ENCODE results near the gene LAPTM5.

The LAPTM5 gene

DNA sequence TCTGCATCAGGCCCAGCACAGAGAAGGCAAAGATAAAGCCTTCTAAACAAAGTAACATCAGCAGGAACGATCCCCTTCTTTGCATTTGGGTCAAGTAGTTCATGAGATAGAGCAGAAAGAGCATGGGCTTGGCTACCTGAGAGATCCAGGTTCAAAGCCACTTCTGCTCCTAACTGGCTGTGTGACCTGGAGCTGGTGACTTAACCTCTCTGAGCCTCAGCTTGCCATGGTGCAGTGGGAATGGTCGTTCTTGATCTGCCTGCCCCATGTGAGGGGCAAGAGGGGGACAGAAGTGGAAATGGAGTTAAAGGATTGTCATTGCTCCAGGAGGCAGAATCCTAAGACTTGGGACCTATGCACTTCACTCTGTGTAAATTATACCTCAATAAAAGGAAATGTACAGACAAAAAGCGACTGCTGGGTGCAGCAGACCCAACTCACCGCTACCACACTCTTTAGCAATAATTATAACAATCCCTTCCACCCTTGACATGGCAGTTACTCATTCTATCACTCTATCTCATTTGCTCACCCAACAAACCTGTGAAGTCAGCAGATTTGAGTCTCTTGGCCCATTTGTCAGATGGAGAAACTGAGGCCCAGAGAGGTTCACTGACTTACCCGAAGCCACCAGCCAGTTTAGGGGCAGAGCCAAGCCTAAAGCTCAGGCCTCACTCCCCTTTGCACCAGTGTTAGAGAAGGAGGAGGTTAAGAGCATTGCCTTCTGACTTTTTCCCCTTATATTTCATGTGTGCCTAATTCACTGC is 32.7 kb downstream of the LAPTM5 start:
- no peak for DNase-seq (ENCODE audit: insufficient read length, low spot score)
- no peak for TF ChIP-seq POLR2A (IDR thresholded peaks at IDR 0.05; ENCODE audit: low read depth, low read length)
- FAIRE-seq = no peak

DNA sequence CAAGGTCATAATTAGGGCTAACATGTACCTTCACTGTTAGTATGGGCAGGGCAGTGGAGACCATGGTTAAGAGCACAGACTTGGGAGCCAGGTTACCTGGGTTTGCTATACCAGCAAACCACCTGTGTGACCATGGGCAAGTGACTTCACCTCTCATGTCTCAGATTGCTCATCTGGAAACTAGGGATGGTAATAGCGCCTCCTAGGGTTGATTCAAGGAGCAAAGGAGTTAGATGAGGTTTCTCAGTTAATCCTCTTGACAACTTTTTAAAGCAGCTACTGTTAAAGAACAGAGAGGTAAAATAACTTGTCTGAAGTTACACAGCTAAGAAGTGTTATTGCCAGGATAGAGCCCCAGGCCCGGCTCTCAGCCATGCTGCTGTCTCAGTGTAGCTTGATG is 33.4 kb downstream of the LAPTM5 start:
- DNase-seq (ENCODE audit: insufficient read length, low spot score) = no peak
- FAIRE-seq = no peak
- no peak for TF ChIP-seq POLR2A (IDR thresholded peaks at IDR 0.05; ENCODE audit: low read depth, low read length)

DNA sequence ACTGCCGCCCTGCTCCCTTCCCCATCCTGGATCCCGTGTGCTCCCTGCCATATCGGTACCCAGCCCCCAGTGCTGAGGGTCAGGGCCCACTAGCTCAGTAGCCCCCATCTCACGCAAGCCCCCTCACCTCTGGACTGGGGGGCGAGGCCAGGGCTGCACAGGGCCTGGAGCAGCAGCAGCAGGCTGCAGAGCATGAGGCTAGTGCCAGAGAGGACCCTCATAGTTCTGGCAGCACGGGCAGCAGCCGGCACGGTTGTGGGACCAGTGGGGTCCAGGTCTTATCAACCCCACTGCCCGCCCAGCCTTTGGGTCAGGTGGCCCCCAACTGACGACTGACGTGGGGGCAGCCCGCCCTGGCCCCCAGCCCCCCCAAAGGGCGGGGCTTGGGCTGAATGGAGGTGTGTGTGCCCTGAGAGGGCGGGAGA is 34.2 kb downstream of the LAPTM5 start, which contains the start of gene MATN1:
Gene MATN1, minus strand, starts transcription at position 255 of the 425 bp plus-strand sequence. Its CDS starts 34 bp downstream, at position 221.
- DNase-seq (ENCODE audit: insufficient read length, low spot score) (no peak), FAIRE-seq (no peak)
- no peak for TF ChIP-seq POLR2A (IDR thresholded peaks at IDR 0.05; ENCODE audit: low read depth, low read length)

DNA sequence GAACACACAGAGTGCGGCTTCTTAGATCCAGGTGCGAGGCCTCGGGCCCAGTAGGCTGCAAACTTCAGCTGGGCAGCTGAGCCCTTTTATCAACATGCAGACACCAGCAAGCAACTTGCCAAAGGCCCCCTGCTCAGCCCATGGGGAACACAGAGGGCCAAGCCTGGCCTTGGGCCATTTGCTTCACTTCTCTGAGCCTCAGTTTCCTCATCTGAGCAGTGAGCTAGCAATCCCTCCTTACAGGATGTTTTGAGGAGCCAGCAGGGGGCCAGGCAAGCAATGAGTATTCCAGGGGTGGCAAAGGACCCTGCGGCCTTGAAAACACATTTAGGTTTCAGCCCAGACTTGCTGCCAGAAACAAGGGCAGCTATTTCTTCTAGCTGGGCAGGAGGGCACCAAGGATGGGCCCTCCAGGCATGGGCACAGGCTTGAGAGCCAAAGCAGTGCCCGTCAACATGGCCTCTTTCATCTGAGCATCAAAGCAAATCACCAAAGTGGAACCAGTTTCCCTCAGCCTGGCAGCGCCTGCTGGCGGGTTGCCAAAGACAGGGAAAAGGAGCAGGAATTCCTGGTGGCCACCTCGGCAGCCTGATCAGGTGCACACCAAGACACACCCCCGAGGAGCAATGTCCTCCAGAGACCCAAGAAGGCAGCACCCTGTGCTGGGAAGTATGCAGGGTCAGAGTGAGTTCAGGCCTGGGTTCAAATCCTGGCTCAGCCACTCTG is 35.6 kb downstream of the LAPTM5 start:
- no peak for FAIRE-seq
- DNase-seq (ENCODE audit: insufficient read length, low spot score) = no peak

DNA sequence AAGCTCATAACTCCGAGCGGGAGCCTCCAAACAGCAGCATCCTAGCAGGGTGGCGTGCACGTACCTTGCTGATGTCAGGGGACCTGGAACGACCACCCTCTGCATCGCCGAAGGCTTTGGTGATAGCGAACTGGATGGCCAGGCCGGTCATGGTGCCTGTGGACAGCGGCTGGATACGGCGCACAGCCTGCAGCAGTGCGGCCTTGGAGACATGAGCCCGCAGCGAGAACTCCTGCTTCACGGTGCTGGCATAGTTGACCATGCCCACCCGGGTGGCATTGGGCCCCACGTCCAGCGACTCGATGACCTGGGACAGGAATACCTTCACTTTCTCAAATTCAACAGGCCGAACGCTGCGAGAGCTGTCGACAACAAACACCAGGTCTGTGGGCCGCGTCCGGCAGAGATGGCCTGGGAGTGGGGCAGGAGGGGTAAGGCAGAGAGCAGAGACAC is 36.2 kb downstream of the LAPTM5 start:
- TF ChIP-seq POLR2A (IDR thresholded peaks at IDR 0.05; ENCODE audit: low read depth, low read length) = no peak
- no peak for FAIRE-seq
- DNase-seq (ENCODE audit: insufficient read length, low spot score) = no peak

More for the DNA sequence above, 35.6 kb downstream of the LAPTM5 start:
- no peak for TF ChIP-seq POLR2A (IDR thresholded peaks at IDR 0.05; ENCODE audit: low read depth, low read length)

DNA sequence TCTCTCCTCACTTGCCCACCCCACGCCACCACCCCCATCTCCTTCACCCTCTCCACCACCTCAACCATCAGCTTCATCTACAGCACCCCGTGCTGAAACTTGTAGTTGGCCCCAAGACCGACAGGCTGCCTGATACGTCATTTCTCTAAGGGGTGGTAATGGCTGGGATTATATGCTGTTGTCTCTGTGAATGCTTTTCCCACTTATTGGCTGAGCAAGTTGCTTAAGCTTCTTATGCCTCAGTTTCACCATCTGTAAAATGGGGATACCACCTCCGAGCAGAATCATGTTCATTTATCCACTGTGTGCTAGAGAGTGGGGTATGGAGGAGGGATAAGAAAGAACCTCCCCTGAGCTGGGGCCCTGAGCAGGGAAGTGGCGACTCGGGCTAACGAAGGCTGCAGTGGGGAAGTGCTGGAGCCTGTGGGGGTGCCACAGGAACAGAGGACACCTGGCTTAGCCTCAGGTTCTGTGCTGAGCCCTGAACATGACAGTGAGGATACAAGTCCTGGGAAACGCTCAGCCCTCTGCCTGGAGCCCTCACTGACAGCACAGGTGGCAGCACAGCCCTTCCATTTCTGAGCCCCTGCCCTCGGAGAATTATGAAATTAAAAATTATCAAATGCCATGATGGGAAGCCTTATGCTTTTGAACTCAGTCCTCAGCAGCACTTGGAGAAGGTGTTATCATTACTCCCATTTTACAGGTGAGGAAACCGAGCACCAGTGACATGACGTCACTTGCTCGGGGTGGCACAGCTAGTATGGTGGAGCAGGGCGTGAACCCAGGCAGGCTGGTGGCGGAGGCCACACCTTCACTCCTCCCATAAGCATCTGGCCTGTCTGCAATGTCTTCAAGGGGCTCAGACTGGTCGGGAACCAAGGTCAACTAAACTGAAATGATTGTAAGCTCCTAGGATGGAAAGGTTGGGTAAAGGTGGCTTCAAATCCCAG is 37.0 kb downstream of the LAPTM5 start:
- FAIRE-seq (no peak), DNase-seq (ENCODE audit: insufficient read length, low spot score) (no peak)
- no peak for TF ChIP-seq POLR2A (IDR thresholded peaks at IDR 0.05; ENCODE audit: low read depth, low read length)

DNA sequence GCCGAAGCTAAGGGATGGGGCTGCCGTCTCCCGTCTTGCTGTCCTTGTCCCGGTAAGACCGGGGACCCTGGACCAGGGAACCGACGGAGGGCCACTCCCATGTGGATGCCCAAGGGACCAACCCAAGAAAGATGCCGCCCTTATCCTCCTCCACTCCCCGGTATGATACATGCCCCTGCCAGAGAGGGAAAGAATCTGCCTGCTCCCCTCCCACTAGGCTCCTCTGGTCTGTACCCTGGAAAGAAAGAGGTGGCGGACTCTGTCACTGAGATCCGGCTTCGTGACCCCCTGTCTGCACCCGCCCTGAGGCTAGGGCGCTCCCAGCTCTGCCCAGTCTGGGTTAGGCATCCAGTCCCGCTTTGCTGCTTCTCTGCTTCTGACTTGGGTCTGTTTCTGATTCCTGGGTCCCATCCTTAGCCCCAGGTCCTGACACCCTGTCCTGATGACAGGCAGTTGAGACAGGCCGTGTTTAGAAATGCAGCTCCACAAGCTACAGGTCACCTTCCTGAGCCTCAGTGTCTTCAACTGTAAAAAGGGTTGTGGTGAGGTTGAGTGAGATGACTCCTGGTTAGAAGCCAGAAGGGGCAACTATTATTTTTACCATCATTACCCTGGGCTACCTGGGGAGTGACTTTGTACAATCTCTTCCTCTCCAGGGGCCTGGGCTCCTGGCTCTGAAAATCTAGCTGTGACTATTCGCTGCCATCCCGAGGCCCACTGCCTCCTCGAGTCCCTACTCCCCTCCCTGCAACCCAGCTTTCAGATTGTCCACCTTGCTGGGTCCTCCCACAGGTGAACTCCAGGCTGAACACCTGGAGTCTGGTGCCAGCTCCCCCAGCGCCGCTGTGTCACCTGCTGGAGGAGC is 37.9 kb downstream of the LAPTM5 start:
- FAIRE-seq (no peak), DNase-seq (ENCODE audit: insufficient read length, low spot score) (peak; percentile 64)
- TF ChIP-seq POLR2A (IDR thresholded peaks at IDR 0.05; ENCODE audit: low read depth, low read length) = no peak

DNA sequence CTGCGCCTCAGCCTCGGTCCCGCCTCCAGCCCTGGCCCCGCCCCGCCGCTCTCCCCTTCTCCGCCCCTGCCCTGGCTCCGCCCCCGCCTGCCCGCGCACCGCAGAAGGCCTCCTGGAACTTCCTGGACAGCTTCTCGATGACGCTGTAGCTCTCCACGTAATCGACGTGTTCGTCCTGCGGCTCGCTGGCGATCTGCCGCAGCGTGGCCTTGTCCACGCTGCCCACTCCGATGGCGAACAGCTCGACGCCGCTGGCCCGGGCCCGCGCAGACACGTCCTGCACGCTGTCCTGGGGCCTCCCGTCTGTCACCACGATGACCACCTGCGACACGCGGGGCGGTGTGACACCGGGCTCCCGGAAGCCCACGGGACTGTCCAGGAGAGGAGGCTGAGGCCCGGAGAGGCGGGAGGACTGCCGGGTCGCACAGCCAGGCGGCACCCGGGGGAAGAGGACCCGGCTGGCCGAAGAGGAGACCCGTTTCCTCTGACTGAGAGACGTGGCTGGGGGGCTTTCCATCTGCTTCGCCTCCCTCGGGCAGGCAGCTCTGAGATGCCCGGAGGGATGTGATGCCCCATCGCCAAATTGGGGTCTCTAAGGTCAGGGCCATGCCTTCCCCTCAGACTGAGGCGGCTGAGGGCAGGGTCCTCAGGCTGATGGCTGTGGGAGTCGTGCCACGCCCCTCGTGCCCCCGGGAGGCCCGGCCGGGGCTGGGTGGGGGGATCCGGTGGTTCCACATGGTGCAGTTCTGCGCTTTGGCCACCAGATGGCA is 38.8 kb downstream of the LAPTM5 start:
- TF ChIP-seq POLR2A (IDR thresholded peaks at IDR 0.05; ENCODE audit: low read depth, low read length) = peak; percentile 83
- peak; percentile 90 for DNase-seq (ENCODE audit: insufficient read length, low spot score)
- FAIRE-seq = no peak

DNA sequence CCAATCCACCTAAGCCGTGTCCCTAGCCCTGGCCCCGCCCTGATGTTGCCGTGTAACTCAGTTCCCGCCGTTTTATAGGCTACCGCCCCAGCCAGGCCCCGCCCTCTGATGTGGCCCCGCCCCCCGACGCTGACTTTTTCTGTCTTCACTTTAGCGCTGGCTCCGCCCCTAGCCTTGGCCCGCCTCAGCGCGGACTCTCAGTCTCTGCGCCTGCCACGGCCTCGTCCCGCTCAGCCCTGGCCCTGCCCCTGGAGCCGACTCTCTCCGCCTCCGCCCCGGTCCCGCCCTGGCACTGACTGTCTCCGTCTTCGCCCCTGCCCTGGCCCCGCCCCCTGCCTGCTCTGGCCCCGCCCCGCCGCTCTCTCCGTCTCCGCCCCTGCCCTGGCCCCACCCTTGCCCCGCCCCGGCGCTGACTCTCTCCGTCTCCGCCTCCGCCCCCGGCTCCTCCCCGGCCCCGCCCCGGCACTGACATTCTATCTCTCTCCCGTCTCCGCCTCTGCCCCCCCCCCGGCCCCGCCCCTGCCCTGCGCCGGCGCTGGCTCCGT is 39.4 kb downstream of the LAPTM5 start:
- FAIRE-seq (no peak), DNase-seq (ENCODE audit: insufficient read length, low spot score) (peak; percentile 86)
- TF ChIP-seq POLR2A (IDR thresholded peaks at IDR 0.05; ENCODE audit: low read depth, low read length) = no peak

DNA sequence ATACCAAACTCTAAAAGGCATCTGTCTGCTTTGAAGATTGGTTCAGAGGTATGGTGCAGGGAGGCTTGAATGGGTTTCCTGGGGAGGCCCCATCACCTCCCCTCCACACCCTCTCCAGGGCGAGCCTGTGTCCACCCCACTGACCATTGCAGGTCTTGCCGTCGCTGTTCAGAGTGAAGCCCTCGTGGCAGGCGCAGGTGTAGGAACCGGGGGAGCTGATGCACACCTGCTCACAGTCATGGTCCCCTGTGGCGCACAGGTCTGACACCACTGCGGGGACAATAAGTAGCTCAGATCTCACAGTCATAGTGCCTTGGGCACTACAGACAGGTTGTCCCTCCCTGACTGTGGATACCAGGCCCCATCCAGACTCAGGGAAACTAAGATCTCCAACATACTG is 40.9 kb downstream of the LAPTM5 start:
- no peak for TF ChIP-seq POLR2A (IDR thresholded peaks at IDR 0.05; ENCODE audit: low read depth, low read length)
- FAIRE-seq (no peak), DNase-seq (ENCODE audit: insufficient read length, low spot score) (no peak)

DNA sequence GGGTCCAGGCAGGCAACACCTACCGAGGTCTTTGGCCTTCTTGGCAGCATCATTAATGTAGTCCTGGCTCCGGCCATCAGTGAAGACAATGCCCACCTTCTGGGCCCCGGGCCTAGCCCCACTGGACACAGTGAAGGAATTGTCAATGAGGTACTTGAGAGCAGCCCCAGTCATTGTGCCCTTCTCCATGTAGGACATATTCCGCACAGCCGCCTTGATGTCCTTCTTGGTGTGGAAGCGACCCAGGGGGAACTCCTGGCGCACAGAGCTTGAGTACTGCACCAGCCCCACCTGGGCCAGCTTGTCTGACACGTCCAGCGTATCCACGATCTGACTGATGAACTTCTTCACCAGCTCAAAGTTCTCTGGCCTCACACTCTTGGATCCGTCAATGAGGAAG is 41.7 kb downstream of the LAPTM5 start:
- no peak for DNase-seq (ENCODE audit: insufficient read length, low spot score)
- FAIRE-seq = no peak
- no peak for TF ChIP-seq POLR2A (IDR thresholded peaks at IDR 0.05; ENCODE audit: low read depth, low read length)

DNA sequence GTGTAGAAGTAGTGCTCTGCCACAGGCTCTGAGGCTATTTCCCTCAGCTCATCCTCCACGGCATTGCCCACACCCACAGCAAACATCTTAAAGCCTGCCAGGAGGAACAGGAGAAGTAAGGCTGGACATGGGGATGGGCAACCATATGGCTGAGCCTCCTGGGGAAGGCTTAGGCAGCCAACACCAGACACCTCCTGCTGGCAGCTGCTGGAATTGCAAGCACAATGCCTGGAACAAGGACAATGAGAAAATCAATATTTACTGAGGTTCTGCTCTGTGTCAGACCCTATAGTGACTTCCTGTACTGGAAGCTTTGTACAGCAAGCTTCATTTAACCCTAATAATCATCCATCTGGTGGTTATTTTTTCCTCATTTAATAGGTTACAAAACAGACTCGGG is 42.4 kb downstream of the LAPTM5 start:
- FAIRE-seq (no peak), DNase-seq (ENCODE audit: insufficient read length, low spot score) (no peak)
- TF ChIP-seq POLR2A (IDR thresholded peaks at IDR 0.05; ENCODE audit: low read depth, low read length) = no peak

Measured in H54 (cell line).